SK-N-SH (cell line): Measurements from ENCODE around the gene SLC25A24.

ENCODE experiments used
- CHD2 ChIP-seq: fragments of 150-350 bp; IDR thresholded peaks from 2 replicates; pipeline ENCODE4 v1.6.1; 2018; ENCODE audit warnings: low read length; ENCODE audit not compliant: partially characterized antibody
- CTCF ChIP-seq: fragments of 200-600 bp; sonication (generic); IDR thresholded peaks from 2 replicates; pipeline ENCODE4 v1.6.1; 2017; ENCODE audit warnings: antibody characterized with exemption, mild to moderate bottlenecking, moderate library complexity
- EZH2phosphoT487 ChIP-seq: fragments of 200-600 bp; sonication (generic); IDR thresholded peaks from 2 replicates; pipeline ENCODE4 v1.6.1; 2017; ENCODE audit warnings: low read depth, mixed run types, mild to moderate bottlenecking, antibody characterized with exemption, moderate library complexity, borderline replicate concordance
- GABPA ChIP-seq: IDR thresholded peaks from 2 replicates; pipeline ENCODE4 v1.4.0; 2012; ENCODE audit warnings: low read depth, mild to moderate bottlenecking
- MAX ChIP-seq: IDR thresholded peaks from 2 replicates; pipeline ENCODE4 v1.4.0; 2012; ENCODE audit warnings: low read depth
- NFIC ChIP-seq: IDR thresholded peaks from 2 replicates; pipeline ENCODE4 v1.4.0; 2012; ENCODE audit warnings: borderline replicate concordance
- PBX3 ChIP-seq: IDR thresholded peaks from 2 replicates; pipeline ENCODE4; 2012
- REST ChIP-seq: IDR thresholded peaks from 2 replicates; pipeline ENCODE4 v1.6.1; 2012; ENCODE audit warnings: mild to moderate bottlenecking, low read depth, low read length, moderate library complexity
- SMC3 ChIP-seq: IDR thresholded peaks from 2 replicates; pipeline ENCODE4 v1.6.1; 2012; ENCODE audit warnings: low read depth, low read length, improper control_type of control experiment
- TAF1 ChIP-seq: IDR thresholded peaks from 2 replicates; pipeline ENCODE4 v1.6.1; 2012; ENCODE audit warnings: low read depth, mild to moderate bottlenecking, low read length, moderate library complexity, borderline replicate concordance
- TCF12 ChIP-seq: IDR thresholded peaks from 2 replicates; pipeline ENCODE4 v1.4.0; 2012
- USF2 ChIP-seq: fragments of 150-350 bp; IDR thresholded peaks from 2 replicates; pipeline ENCODE4 v1.6.1; 2017; ENCODE audit warnings: antibody characterized with exemption, low read length, low read depth, borderline replicate concordance
- YY1 ChIP-seq: IDR thresholded peaks from 2 replicates; pipeline ENCODE4 v1.4.0; 2012; ENCODE audit warnings: low read depth, mild to moderate bottlenecking
- ZBTB33 ChIP-seq: IDR thresholded peaks from 2 replicates; pipeline ENCODE4 v1.4.0; 2012; ENCODE audit warnings: low read depth, borderline replicate concordance

GRCh38 chr1:108190686-108191416 lies 9.3 kb downstream of the SLC25A24 start:
- TF ChIP-seq CHD2 (no peak), ZBTB33 (no peak), CTCF (no peak), TAF1 (no peak), MAX (no peak), EZH2phosphoT487 (no peak), YY1 (no peak), TCF12 (no peak), SMC3 (no peak), USF2 (no peak), PBX3 (no peak), GABPA (no peak), NFIC (no peak), REST (no peak)
